GM12865 (cell line): ENCODE measurements around the gene GINS2.

Source experiments
- DNase-seq: peaks from one replicate; pipeline ENCODE4 v3.0.0; 2010; ENCODE audit warnings: low read depth
- H3K4me3 ChIP-seq: 2 replicates; pipeline ENCODE4 v1.5.1; 2011; ENCODE audit warnings: mild to moderate bottlenecking, low read depth, low read length, control low read depth
- TF ChIP-seq, protein P1 (sequence below): IDR thresholded peaks from 2 replicates; pipeline ENCODE4 v1.5.1; 2011; ENCODE audit warnings: low read length, control low read depth, low read depth, inconsistent platforms; ENCODE audit not compliant: insufficient read depth; ENCODE audit errors: missing control alignments

GINS2 gene

DNA sequence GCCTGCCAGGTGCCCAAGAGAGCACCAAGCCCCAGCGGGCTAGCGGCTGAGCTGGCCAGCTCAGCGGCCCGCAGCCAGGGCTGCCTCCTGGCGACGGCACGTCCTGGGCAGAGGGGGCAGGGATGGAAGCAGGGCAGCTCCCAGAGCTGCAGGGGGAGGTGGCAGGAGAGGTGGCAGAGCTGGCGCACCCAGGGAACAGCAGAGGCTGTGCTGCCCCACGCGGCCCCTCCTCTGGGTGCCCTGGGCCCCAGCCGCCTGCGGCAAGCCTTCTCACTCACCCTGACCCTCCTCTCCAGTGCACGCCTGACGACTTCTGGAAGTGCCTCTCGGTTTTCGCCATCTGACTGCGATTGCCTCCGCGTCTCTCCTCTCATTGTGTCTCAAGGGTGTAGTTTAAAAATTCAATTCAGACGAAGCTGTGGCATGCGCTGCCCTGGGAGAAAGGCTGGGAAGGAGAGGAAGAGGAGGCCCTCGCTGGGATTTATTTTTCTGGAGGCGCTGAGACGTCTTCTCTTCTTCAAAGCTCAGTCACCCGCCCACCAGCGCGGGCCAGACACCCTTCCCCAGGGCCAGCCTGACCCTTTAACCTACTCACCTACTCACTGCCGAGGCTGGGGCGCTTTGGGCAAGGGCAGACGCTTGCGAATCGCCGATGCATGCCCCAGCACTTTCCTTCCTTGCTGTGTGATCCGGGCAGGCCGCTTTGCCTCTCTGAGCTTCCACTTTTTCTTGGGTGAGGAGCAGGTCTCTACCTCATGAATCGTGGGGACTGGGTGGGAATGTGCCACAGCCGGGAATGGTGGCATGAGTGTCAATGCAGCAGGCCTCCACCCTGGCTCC lies 50.7 kb downstream of the GINS2 start:
- DNase-seq, result no peak
- TF ChIP-seq, protein P1, sequence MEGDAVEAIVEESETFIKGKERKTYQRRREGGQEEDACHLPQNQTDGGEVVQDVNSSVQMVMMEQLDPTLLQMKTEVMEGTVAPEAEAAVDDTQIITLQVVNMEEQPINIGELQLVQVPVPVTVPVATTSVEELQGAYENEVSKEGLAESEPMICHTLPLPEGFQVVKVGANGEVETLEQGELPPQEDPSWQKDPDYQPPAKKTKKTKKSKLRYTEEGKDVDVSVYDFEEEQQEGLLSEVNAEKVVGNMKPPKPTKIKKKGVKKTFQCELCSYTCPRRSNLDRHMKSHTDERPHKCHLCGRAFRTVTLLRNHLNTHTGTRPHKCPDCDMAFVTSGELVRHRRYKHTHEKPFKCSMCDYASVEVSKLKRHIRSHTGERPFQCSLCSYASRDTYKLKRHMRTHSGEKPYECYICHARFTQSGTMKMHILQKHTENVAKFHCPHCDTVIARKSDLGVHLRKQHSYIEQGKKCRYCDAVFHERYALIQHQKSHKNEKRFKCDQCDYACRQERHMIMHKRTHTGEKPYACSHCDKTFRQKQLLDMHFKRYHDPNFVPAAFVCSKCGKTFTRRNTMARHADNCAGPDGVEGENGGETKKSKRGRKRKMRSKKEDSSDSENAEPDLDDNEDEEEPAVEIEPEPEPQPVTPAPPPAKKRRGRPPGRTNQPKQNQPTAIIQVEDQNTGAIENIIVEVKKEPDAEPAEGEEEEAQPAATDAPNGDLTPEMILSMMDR, result no peak
- H3K4me3 ChIP-seq, result no peak overlapping the region

DNA sequence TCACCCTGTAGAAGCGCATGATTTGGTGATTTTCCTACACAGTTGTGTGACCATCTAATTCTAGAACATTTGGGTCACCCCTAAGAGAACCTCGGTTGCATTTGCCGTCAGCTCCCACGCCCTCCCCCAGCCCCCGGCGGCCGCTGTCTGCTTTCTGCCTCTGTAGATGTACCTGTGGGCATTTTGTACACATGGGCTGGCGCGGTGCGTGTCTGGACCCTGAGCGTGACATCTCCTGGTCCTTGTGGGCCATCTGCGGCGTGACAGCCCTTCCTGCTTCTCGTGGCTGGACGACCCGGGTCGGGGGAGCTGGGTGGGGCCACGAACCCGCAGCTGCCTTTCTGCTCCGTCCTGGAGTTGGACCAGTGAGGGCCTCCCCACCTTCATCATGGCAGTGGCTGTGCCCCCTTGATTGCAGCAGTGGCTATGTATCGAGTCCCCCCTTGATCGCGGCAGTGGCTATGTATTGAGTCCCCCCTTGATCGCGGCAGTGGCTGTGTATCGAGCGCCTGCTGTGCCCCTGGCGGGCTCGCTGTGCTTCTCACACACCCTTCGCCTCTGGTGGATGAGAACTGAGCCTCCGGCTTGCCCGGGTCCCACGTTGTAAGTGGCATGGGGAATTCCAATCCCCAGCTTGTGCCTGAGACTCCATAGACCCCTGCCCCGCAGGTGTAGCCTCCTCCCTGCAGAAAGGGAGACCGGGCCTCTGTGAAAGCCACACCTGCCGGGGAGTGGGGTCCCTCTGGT lies 51.5 kb downstream of the GINS2 start:
- TF ChIP-seq, protein P1, result no peak
- no peak for DNase-seq
- no peak overlapping the region for H3K4me3 ChIP-seq

- DNase-seq, result no peak
- H3K4me3 ChIP-seq, result no peak overlapping the region
- TF ChIP-seq, protein P1, result no peak
Observed at GRCh38 chr16:85636234-85636812, 52.4 kb downstream of the GINS2 start.

GRCh38 chr16:85635545-85636140 lies 53.1 kb downstream of the GINS2 start:
- no peak for DNase-seq
- TF ChIP-seq, protein P1, result no peak
- H3K4me3 ChIP-seq, result no peak overlapping the region

DNA sequence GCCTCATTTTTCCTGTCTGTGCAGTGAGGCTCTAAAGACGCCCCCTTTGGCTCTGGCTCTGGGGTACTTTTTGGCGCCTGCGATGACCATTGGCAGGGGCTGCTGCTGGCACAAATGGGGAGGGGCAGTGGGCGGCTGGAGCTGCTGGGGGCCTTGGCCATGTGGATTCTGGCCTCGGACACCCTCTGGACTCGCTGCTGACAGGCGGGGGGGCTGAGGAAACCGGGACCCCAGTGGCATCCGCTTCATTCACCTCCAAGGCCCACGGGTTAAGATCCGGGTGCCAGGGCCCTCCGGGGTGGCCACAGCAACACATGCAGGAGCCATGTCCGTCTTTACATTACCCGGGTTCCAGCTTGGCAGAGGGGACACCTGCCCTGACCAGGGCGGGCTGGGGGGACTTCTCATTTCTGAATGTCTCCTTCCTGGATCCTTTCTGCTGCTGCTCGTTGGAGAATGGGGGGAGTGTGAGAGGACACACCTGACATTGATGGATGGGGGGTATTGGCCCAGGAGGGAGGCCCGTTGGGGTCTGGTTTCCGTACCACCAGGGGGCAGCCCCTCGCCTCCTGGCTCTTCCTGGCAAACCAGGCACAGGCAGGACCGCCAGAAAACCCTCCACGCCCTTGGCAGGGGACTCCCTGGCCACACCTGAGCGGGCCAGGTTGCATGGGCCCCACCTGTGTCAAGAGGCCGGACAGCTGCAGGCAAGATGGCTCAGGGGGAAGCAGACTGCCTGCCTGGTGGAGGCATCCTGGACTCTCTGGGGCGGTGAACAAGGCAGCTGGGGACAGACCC lies 53.8 kb downstream of the GINS2 start:
- no peak overlapping the region for H3K4me3 ChIP-seq
- TF ChIP-seq, protein P1, result no peak
- DNase-seq, result no peak

- no peak overlapping the region for H3K4me3 ChIP-seq
- TF ChIP-seq, protein P1, result no peak
- no peak for DNase-seq
Observed at GRCh38 chr16:85633888-85634287, 54.9 kb downstream of the GINS2 start.
